ENCODE results near the gene BTBD19.
"Not testable (repeated sequence)": the region's sequence is repeated elsewhere in the genome, so short reads cannot be mapped to it uniquely, and the experiment has no call there.

BTBD19 gene

DNA sequence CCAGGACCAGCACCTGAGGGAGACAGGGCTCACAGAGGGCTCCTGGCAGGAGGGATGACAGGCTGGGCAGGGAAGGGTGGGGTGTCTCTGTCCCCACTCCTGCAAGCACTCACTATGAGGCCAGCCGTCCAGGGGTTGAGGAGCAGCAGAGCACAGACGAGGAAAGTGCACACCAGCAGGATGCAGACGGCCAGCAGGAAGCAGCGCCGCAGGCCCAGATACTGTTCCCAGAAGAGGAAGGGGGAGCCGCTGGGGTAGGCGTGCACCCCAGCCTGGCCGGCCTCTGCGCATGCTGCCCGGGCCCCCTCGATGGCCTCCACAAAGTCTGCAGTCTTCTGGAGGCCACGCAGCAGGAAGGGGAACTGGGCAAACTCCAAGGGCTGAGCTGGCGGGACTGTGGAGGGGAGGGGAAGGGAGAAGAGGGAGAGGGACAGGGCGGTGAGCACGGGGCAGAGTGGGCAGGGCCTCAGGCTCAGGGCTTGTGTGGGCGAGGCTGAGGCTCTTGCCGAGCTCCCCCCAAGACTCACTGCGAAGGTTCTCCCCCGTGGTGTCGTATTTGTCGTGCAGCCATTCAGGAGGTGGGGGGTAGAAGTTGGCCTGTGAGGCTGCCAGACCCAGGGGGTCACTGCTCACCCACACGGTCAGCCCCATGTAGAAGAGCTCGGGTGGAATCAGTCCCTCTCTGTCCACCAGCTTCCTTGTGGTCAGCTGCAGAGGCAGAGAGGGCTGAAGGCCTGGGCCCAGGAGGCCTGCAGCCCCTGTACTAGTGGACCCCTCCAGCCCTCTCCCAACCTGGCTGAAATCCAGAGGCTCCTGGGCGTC lies 18.3 kb downstream of the BTBD19 start:
- ATAC-seq (no peak), DNase-seq (no peak)
- Mint-ChIP-seq H3K27ac (no peak overlapping the region), H3K27me3 (no peaks in the 10 kb centered on the region), H3K9me3 (no peaks in the 10 kb centered on the region), H3K4me3 (no peak overlapping the region), H3K4me1 (no peaks in the 10 kb centered on the region), H3K36me3 (ENCODE audit: low read depth) (no peaks in the 10 kb centered on the region)

GRCh38 chr1:44827197-44828002 lies 19.1 kb downstream of the BTBD19 start:
- no peaks in the 10 kb centered on the region for H3K4me1 Mint-ChIP-seq
- no peaks in the 10 kb centered on the region for H3K9me3 Mint-ChIP-seq
- no peaks in the 10 kb centered on the region for H3K27me3 Mint-ChIP-seq
- ATAC-seq (no peak), DNase-seq (no peak)
- H3K36me3 Mint-ChIP-seq (ENCODE audit: low read depth): no peaks in the 10 kb centered on the region
- H3K27ac Mint-ChIP-seq: no peak overlapping the region
- no peak overlapping the region for H3K4me3 Mint-ChIP-seq

- Mint-ChIP-seq H3K36me3 (ENCODE audit: low read depth) (no peaks in the 10 kb centered on the region), H3K9me3 (no peaks in the 10 kb centered on the region), H3K27ac (no peak overlapping the region), H3K4me3 (no peak overlapping the region), H3K27me3 (no peaks in the 10 kb centered on the region), H3K4me1 (no peaks in the 10 kb centered on the region)
- ATAC-seq (no peak), DNase-seq (no peak)
These were observed 19.8 kb downstream of the BTBD19 start for GRCh38 chr1:44828003-44828651.

DNA sequence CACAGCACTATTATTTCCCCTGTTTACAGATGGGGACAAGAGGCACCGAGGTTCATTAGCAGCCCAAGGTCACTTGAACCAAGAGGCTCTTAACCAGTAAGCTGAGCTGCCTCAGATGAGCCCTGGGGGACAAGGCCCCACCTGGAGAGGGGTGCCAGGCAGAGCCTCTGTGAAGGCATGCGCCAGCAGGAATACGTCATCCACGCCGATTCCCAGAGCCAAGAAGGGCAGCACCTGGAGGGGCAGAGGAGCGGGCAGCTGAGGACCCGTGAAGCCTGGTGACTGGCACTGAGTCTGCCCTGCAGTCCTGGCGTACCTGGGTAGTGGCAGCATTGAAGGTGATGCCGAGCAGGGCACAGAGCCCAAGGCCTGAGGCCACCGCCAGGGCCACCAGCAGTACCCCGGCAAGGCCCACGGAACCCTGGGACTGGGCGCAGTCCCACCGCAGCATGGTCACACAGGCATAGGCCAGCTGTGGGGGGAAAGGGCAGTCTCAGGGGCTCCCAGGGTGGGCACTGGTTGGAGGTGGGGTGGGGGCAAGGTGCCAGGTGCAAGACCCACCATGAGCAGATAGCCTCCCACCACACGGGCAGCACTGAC lies 20.6 kb downstream of the BTBD19 start:
- H3K27me3 Mint-ChIP-seq: no peaks in the 10 kb centered on the region
- no peaks in the 10 kb centered on the region for H3K36me3 Mint-ChIP-seq (ENCODE audit: low read depth)
- no peak overlapping the region for H3K4me3 Mint-ChIP-seq
- H3K9me3 Mint-ChIP-seq: no peaks in the 10 kb centered on the region
- no peaks in the 10 kb centered on the region for H3K4me1 Mint-ChIP-seq
- no peak for DNase-seq
- no peak for ATAC-seq
- H3K27ac Mint-ChIP-seq: no peak overlapping the region

DNA sequence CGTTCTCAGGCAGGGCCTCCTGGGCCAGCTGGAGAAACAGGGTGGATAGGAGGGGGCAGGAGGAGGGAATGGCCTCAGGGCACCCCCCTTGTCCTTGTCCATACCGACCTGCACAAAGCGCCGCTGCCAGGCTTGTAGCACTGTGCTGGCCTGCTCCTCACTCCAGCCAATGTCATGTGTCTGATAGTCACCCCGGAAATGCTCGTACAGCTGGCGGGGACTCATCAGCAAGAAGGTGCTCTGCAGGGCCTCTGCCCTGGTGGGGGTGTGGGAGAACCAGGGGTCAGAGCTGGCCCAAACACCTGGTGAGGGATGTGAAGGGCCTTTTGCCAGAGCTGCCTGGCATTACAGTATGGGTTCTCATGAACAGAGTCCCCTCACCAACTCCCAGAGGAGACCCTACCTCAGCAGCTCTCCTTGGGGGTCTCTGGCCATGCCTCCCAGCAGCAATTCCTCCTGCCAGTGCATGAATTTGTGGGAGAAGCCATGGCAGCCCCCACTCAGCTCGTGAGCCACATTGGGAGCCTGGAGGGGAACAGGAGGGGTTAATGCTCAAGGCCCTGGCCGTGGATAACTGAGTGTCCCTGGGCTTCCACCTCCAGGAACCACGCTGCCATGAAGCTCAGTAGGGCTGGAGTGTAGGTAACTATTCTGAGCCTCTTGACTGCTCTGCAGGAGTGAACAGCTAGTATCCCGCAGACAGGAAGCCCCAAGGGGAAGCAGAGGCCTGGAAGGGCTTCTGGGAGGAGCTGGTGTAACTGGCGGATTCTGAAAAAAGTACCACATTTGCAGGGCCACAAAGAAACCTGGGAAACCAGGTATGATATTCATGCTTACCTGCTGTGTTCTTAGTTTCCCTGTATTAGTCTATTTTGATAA lies 21.4 kb downstream of the BTBD19 start:
- Mint-ChIP-seq H3K36me3 (ENCODE audit: low read depth) (no peaks in the 10 kb centered on the region), H3K27me3 (no peaks in the 10 kb centered on the region), H3K9me3 (no peaks in the 10 kb centered on the region), H3K4me3 (no peak overlapping the region), H3K27ac (no peak overlapping the region), H3K4me1 (no peaks in the 10 kb centered on the region)
- no peak for DNase-seq
- ATAC-seq: no peak

DNA sequence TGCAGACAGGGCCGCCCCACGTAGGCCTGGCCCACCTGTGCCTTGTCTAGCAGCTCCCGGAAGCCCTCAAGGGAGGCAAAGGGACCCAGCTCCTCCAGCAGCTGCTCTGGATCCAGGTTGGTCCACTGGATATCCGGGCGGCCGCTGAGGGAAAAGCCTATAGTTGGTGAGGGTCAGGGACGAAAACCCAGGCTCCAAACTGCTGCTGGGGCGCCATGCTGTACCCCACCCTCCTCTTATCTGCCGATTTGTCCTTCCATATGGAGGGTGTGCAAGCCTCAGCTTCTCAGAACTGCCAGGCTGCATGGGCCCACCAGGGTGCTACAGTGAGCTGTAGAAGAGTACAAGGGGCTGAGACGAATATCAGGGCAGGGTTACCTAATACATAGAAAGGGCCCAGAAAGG lies 22.6 kb downstream of the BTBD19 start:
- peaks cover 4% of the 10 kb centered on the region for H3K4me1 Mint-ChIP-seq
- H3K36me3 Mint-ChIP-seq (ENCODE audit: low read depth): no peaks in the 10 kb centered on the region
- no peak for ATAC-seq
- no peaks in the 10 kb centered on the region for H3K27me3 Mint-ChIP-seq
- no peak overlapping the region for H3K4me3 Mint-ChIP-seq
- DNase-seq: no peak
- H3K9me3 Mint-ChIP-seq: no peaks in the 10 kb centered on the region
- H3K27ac Mint-ChIP-seq: no peak overlapping the region

GRCh38 chr1:44831516-44831915 lies 23.2 kb downstream of the BTBD19 start:
- Mint-ChIP-seq H3K4me3 (no peak overlapping the region), H3K27me3 (no peaks in the 10 kb centered on the region), H3K27ac (no peak overlapping the region), H3K4me1 (peaks cover 6% of the 10 kb centered on the region), H3K36me3 (ENCODE audit: low read depth) (no peaks in the 10 kb centered on the region), H3K9me3 (no peaks in the 10 kb centered on the region)
- DNase-seq (no peak), ATAC-seq (no peak)

- ATAC-seq (no peak), DNase-seq (no peak)
- peaks cover 6% of the 10 kb centered on the region for H3K4me1 Mint-ChIP-seq
- H3K36me3 Mint-ChIP-seq (ENCODE audit: low read depth): no peaks in the 10 kb centered on the region
- no peak overlapping the region for H3K27ac Mint-ChIP-seq
- H3K27me3 Mint-ChIP-seq: no peaks in the 10 kb centered on the region
- no peaks in the 10 kb centered on the region for H3K9me3 Mint-ChIP-seq
- H3K4me3 Mint-ChIP-seq: no peak overlapping the region
These were observed 23.9 kb downstream of the BTBD19 start for GRCh38 chr1:44832056-44832705.

GRCh38 chr1:44834328-44834727 lies 26.0 kb downstream of the BTBD19 start:
- Mint-ChIP-seq H3K4me3 (no peak overlapping the region), H3K27ac (no peak overlapping the region), H3K36me3 (ENCODE audit: low read depth) (no peaks in the 10 kb centered on the region), H3K9me3 (no peaks in the 10 kb centered on the region), H3K27me3 (no peaks in the 10 kb centered on the region), H3K4me1 (peaks cover 6% of the 10 kb centered on the region)
- no peak for ATAC-seq
- DNase-seq: no peak

GRCh38 chr1:44835738-44836675 lies 27.7 kb downstream of the BTBD19 start:
- no peak overlapping the region for H3K27ac Mint-ChIP-seq
- H3K4me1 Mint-ChIP-seq: peaks cover 6% of the 10 kb centered on the region
- no peaks in the 10 kb centered on the region for H3K9me3 Mint-ChIP-seq
- DNase-seq: peak; percentile 93
- H3K36me3 Mint-ChIP-seq (ENCODE audit: low read depth): no peaks in the 10 kb centered on the region
- H3K27me3 Mint-ChIP-seq: no peaks in the 10 kb centered on the region
- H3K4me3 Mint-ChIP-seq: no peak overlapping the region
- ATAC-seq: peak; percentile 96

DNA sequence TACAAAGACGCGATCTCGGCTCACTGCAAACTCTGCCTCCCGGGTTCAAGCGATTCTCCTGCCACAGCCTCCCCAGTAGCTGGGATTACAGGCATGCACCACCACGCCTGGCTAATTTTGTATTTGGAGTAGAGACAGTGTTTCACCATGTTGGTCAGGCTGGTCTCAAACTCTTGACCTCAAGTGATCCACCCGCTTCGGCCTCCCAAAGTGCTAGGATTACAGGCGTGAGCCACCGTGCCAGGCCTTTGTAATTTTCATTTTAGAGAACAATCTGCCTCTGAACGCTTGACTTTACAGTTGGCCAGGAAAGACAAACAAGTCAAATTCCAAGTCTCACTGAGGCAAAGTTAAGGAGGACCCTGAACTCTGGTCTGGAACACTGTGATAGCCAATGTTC lies 30.0 kb downstream of the BTBD19 start:
- DNase-seq; H3K27ac Mint-ChIP-seq; H3K36me3 Mint-ChIP-seq (ENCODE audit: low read depth); H3K9me3 Mint-ChIP-seq; H3K4me3 Mint-ChIP-seq; ATAC-seq; H3K27me3 Mint-ChIP-seq: not testable (repeated sequence)
- H3K4me1 Mint-ChIP-seq: peaks cover 11% of the 10 kb centered on the region

- Mint-ChIP-seq H3K4me3 (no peak overlapping the region), H3K4me1 (peaks cover 11% of the 10 kb centered on the region), H3K36me3 (ENCODE audit: low read depth) (no peaks in the 10 kb centered on the region), H3K27ac (no peak overlapping the region), H3K9me3 (no peaks in the 10 kb centered on the region), H3K27me3 (peaks cover 9% of the 10 kb centered on the region)
- no peak for ATAC-seq
- DNase-seq: no peak
These were observed 31.3 kb downstream of the BTBD19 start for GRCh38 chr1:44839576-44839975.

DNA sequence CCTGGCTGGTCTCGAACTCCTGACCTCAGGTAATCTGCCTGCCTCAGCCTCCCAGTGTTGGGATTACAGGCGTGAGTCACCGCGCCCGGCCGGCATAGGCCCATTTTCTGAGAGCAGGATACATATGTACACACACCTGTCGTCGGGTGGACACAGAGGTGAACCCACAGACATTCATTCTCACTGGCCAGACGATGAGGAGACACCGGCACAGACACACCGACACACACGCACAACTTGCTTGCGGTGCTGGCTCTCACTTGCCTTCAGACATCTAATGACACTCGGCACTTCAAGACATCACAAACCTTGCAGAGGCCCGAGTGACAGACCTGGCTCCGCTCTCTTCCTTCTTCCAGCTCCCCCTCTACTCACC lies 34.2 kb downstream of the BTBD19 start:
- DNase-seq (no peak), ATAC-seq (no peak)
- H3K4me1 Mint-ChIP-seq: peaks cover 5% of the 10 kb centered on the region
- H3K27ac Mint-ChIP-seq: no peak overlapping the region
- no peaks in the 10 kb centered on the region for H3K36me3 Mint-ChIP-seq (ENCODE audit: low read depth)
- H3K4me3 Mint-ChIP-seq: peak overlapping the region; percentile 42
- H3K9me3 Mint-ChIP-seq: no peaks in the 10 kb centered on the region
- H3K27me3 Mint-ChIP-seq: peaks cover 9% of the 10 kb centered on the region

All from activated naive CD8-positive, alpha-beta T cell treated with anti-CD3 and anti-CD28 coated beads, Interleukin-2, amount 50 U/mL, for 24 hours (primary cell).